ENCODE data around the gene HES6. TPM values are rescaled to one million over a fixed set of nuclear protein-coding genes. Genes with fewer than 3 reads are reported as not detected.

The HES6 gene
- total and polyA plus RNA-seq, 2 of the 8 experiments (the other 6 are each of a cell fraction or from before 2014, with no cell fraction given), result 32.6 to 36.3 TPM

DNA sequence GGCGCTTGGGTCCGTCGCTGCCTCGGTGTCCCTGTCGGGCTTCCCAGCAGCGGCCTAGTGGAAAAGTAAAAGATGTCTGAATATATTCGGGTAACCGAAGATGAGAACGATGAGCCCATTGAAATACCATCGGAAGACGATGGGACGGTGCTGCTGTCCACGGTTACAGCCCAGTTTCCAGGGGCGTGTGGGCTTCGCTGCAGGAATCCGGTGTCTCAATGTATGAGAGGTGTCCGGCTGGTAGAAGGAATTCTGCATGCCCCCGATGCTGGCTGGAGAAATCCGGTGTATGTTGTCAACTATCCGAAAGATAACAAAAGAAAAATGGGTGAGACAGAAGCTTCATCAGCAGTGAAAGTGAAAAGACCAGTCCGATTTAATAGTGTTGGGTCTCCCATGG is 8.0 kb downstream of the HES6 start:
- 68% methylated on average over 21 of the region's 21 CpGs; no CpG with 5 or more reads in 1 of the 2 experiments for WGBS, 2 experiments (ENCODE audit: extremely low coverage in 1 of 2, insufficient coverage in 1 of 2, insufficient read length in 1 of 2, insufficient replicate concordance in 2 of 2, low coverage in 1 of 2, low lambda C conversion rate in 2 of 2, missing lambda C conversion rate in 1 of 2)
- Histone ChIP-seq H2BK20ac (ENCODE audit: low read length) (no peak overlapping the region), H3K18ac (ENCODE audit: extremely low read depth, low read length) (no peak overlapping the region), H4K91ac (replicated peaks; ENCODE audit: insufficient read length, low read length) (no peak overlapping the region), H2BK5ac (ENCODE audit: low read depth, low read length) (no peak overlapping the region), H3K56ac (replicated peaks; ENCODE audit: insufficient read length, low read depth, low read length) (no peak overlapping the region), H2BK15ac (ENCODE audit: low read length) (no peak overlapping the region), H2AK5ac (ENCODE audit: low read depth, low read length) (no peak overlapping the region), H2AFZ (ENCODE audit: low read length) (no peak overlapping the region), H3K79me1 (ENCODE audit: low read depth, low read length) (no peaks in the 10 kb centered on the region), H3K23me2 (ENCODE audit: low read depth, low read length) (peaks cover 11% of the 10 kb centered on the region; the same call in 1 of the 2 replicates), H3K27ac (ENCODE audit: low read depth, low read length) (no peak overlapping the region), H3K4me1 (replicated peaks in 1 of 4; ENCODE audit: control insufficient read depth in 3 of 4, insufficient read depth in 4 of 4, low read length in 3 of 4) (peaks cover 0 to 7% (median 5%) of the 10 kb centered on the region in 4 experiments; a peak in 5 of 7 replicates), H2BK120ac (replicated peaks; ENCODE audit: low read depth, low read length) (no peak overlapping the region), H3K27me3 (replicated peaks in 1 of 4; ENCODE audit: control insufficient read depth in 3 of 4, extremely low read depth in 1 of 4, insufficient read depth in 3 of 4, low read length in 3 of 4) (peaks cover 6 to 43% (median 35%) of the 10 kb centered on the region in 4 experiments), H4K5ac (ENCODE audit: insufficient read length, low read depth, low read length) (no peak overlapping the region), H4K20me1 (replicated peaks in 1 of 2; ENCODE audit: control insufficient read depth in 1 of 2, insufficient read depth in 2 of 2, low read length in 2 of 2) (peaks cover 0 to 2% of the 10 kb centered on the region in 2 experiments), H3K4me2 (ENCODE audit: insufficient read depth in 1 of 2, low read depth in 2 of 2, low read length in 2 of 2) (peak overlapping the region; percentile 89 to 99; a peak in 3 of 4 replicates), H3K36me3 (ENCODE audit: control insufficient read depth in 2 of 4, insufficient read depth in 4 of 4, low read length in 3 of 4) (no peaks in the 10 kb centered on the region), H3K4me3 (ENCODE audit: extremely low read depth in 1 of 4, insufficient read depth in 2 of 4, low read depth in 3 of 4, low read length in 4 of 4) (peak overlapping the region in 1 of 4 experiments; percentile 71; a peak in 2 of 8 replicates), H3K23ac (ENCODE audit: insufficient read length) (no peak overlapping the region), H3K4ac (replicated peaks; ENCODE audit: insufficient read length, low read depth, low read length) (no peak overlapping the region), H3K9me3 (ENCODE audit: insufficient read depth in 2 of 2, low read depth in 1 of 2, low read length in 1 of 2) (no peaks in the 10 kb centered on the region), H3K79me2 (ENCODE audit: control insufficient read depth in 1 of 2, insufficient read depth in 2 of 2, low read length in 2 of 2) (no peaks in the 10 kb centered on the region), H3K9ac (replicated peaks in 1 of 4; ENCODE audit: extremely low read depth in 1 of 4, low read depth in 3 of 4, low read length in 3 of 4) (no peak overlapping the region), H4K8ac (ENCODE audit: extremely low read depth, insufficient read depth, low read length) (no peak overlapping the region), H2BK12ac (ENCODE audit: low read depth, low read length) (no peak overlapping the region), H3K14ac (ENCODE audit: insufficient read length) (no peak overlapping the region)
- TF ChIP-seq TAF1 (IDR thresholded peaks at IDR 0.05; ENCODE audit: low read depth, low read length) (no peak), ASH2L (IDR thresholded peaks at IDR 0.05; ENCODE audit: low read length) (no peak), ZNF274 (IDR thresholded peaks at IDR 0.05; ENCODE audit: borderline replicate concordance, extremely low read depth, low read length) (no peak), SIN3A (conservative IDR thresholded peaks at IDR 0.05 in 1 of 2, IDR thresholded peaks at IDR 0.05 in 1 of 2; ENCODE audit: low read depth in 1 of 2, low read length in 2 of 2) (no peak), SP4 (IDR thresholded peaks at IDR 0.05; ENCODE audit: low read length) (no peak), TCF12 (IDR thresholded peaks at IDR 0.05; ENCODE audit: low read depth, low read length) (no peak), RXRA (IDR thresholded peaks at IDR 0.05; ENCODE audit: insufficient read depth, low read depth, low read length) (no peak)
- FAIRE-seq (no peak), DNase-seq (ENCODE audit: low read depth in 1 of 2, low spot score in 2 of 2) (no peak)
- POLR2A ChIA-PET (ENCODE audit: partially characterized antibody), result interaction anchor here (0.8 to 1.4 kb wide), 4 partner anchors 8 to 11 kb away, joined by 3 to 13 read pairs (median 4); partner anchors contain the start of gene HES6
- CTCF ChIA-PET (ENCODE audit: partially characterized antibody), result interaction anchor here (0.7 kb wide), 1 partner anchor 285 kb away, joined by 3 read pairs; no protein-coding TSS in a partner anchor
